PFSK-1 (cell line): ENCODE measurements around the gene FRAT2.

Source experiments
- POLR2AphosphoS5 ChIP-seq: IDR thresholded peaks from 2 replicates; pipeline ENCODE4 v1.6.1; 2012; ENCODE audit warnings: low read depth, mild to moderate bottlenecking, control low read depth, low read length, moderate library complexity
- REST ChIP-seq, 2 experiments: IDR thresholded peaks; 2 replicates each; pipeline versions ENCODE4 v1.6.1 to v1.8.0; 2011 to 2012; ENCODE audit warnings: low read depth in 2 of 2, low read length in 2 of 2, control low read depth in 1 of 2, inconsistent platforms in 1 of 2, mild to moderate bottlenecking in 1 of 2, moderate library complexity in 1 of 2; ENCODE audit not compliant: insufficient read depth in 1 of 2

DNA sequence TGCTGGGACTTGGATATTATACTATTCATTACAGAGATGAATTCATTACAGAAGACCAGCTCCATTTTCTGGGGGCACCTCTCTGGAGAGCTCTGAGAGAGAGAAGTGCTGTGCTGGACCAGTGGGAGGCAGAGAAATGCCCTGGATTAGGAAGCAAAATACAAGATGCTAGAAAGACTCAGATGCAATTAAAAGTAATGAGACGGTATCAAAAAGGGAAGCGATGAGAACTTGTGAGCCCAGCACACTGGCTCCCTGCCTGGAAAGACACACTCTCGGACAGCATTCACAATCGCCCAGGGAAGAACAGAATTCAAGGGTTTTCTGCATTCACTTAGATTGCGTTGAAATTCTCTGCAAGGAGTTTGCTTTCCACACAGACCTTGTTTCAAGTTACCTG, 3.5 kb upstream of the FRAT2 start:
- no peak for TF ChIP-seq REST (IDR thresholded peaks at IDR 0.05; ENCODE audit: insufficient read depth in 1 of 2, low read depth in 2 of 2, low read length in 2 of 2)
- TF ChIP-seq POLR2AphosphoS5: no peak
